Activated gamma-delta T cell (primary cell): Measurements from ENCODE around the gene ZNF124.
"Not testable (repeated sequence)": the region's sequence is repeated elsewhere in the genome, so short reads cannot be mapped to it uniquely, and the experiment has no call there.

Source experiments
- DNase-seq: peaks from one replicate; lab custom pipeline; 2025; lab: John Stamatoyannopoulos, UW

ZNF124 gene

DNA sequence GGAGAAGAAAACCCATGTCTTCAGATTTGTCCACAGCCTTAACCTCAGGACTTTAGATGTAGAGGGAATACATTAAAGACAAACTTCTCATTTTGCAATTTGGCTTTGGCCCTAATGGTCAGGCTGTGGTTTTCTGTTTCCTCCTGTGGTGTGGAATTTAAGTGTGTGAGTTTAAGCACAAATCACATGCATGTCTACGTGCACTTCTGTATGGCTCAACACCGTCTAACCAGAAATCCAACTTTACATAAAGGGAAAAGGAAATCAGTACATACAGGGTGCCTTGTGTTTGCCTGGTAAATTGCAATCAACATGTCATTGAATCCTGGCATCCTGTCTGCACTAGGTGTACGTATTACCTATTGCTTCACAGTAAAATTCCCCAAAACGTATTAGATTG lies 1.2 kb upstream of the ZNF124 start:
- no peak for DNase-seq

DNA sequence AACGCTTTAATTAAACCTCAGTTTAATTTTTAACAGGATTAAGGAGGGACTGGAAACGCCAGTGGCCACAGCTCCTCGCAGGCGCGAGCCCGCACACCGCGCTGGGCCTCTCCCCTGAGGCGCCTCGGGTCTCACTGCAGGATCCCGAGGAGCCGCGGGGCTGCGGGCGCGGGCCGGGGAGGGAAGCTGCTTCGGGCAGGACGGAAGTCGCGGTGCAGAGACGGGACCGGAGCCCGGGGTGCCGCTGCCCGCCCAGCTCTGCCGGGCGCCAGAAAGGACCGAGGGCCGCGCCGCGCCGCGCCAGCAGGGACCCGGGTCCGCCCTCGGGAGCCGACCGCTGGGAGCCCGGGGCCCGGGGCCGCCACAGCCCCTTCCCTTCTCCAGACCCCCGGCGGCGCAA lies 377 bp downstream of the ZNF124 start:
- DNase-seq, result not testable (repeated sequence)

DNA sequence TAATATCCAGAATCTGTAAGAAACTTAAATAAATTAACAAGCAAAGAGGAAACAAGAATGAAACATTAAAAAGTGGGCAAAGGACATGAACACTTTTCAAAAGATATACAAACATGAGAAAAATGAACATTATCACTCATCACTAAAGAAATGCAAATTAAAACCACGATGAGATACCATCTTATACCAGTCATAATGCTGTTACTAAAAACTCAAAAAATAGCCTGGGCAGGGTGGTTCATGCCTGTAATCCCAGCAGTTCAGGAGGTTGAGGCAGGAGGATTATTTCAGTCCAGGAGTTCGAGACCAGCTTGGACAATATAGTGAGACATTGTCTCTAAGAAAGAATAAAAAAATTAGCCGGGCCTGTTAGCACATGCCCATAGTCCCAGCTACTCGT lies 6.1 kb downstream of the ZNF124 start:
- DNase-seq, result no peak

DNA sequence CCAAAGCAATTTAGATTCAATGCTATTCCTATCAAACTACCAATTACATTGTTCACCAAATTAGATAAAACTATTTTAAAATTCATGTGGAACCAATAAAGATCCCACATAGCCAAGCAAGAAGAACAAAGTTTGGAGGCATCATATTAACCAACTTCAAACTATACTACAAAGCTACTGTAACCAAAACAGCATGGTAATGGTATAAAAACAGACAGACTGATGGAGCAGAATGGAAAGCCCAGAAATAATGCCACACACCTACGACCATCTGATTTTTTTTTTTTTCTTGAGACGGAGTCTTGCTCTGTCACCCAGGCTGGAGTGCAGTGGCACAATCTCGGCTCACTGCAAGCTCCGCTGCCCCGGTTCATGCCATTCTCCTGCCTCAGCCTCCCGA lies 7.1 kb downstream of the ZNF124 start:
- no peak for DNase-seq

DNA sequence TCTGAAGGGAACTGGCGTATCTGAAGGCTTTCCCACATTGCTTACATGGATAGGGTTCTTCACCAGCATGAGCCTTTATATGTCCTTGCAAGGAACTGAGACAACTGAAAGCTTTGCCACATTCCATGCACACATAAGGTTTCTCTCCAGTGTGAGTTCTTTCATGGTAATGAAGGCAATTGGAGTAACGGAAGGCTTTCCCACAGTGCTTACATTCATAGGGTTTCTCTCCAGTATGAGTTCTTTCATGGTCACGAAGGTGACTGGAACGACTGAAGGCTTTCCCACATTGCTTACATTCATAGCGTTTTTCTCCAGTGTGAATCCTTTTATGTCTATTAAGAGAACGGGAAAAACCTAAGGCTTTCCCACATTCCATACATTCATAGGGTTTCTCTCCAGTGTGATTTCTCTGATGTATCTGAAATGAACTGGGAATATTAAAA lies 15.0 kb downstream of the ZNF124 start:
- no peak for DNase-seq

DNA sequence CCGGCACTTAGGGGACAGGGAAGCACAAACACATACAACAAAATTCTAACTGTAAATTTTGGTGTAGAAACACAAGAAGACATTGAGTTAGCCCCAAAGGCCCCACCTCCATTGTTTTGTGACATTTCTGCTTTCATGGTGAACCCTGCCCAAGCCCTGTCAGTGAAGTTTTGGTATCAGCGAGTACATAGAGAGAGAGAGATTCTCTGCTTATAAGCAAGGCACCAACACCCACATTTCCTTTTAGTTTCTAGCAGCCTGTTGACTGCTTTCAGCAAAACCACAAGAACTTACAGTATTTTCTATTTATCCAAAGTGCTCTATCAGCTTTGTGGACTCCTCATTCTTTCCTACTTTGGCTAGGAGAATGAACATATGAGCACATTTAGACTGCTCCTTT lies 24.0 kb downstream of the ZNF124 start:
- DNase-seq, result no peak

DNA sequence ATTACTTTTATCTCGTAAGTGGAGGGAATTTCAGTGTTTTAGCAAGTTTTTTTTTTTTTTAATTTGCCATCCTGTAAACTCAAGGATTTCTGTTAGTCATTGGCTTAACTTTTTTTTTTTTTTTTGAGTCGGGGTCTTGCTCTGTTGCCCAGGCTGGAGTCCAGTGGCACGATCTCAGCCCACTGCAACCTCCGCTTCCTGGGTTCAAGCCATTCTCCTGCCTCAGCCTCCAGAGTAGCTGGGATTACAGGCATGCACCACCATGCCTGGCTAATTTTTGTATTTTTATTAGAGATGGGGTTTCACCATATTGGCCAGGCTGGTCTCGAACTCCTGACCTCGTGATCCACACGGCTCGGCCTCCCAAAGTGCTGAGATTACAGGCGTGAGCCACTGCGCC lies 24.7 kb downstream of the ZNF124 start:
- DNase-seq, result not testable (repeated sequence)

DNA sequence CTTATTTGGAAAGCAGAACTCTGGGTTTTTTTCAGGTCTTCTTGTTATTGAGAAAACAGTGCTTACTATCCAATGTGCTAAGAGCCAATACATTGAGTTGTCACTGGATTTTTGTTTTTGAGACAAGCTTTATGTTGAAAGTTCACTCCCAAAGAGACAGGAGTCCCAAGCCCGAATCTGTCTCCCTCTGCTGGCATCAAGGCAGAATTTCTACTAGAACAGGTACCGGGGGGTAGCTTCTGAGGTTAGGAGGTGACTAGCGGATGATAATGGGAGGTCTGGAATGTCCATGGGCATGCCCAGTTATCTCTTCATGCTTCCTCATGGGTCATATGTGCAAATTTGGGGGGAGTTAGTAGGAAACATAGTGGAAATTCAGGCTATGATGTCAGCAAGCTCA lies 25.1 kb downstream of the ZNF124 start:
- no peak for DNase-seq

DNA sequence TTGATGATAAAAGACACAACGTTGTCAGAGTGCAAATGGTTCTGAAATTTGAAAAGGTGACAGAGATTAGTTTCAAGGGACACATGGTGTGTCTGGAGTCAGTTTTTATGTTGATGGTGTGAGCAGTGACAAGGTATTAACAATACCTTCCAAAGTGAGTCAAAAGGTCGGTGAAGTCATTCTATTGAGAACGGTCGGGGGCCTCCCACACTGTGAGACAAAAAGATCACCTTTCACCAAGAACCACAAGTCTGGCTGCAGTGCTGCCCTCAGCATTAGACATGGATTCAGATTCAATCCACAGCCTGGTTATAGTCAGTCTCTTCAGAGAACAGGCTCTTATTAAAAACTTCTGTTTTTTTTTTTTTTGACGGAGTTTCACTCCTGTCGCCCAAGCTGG lies 26.5 kb downstream of the ZNF124 start:
- DNase-seq, result no peak

DNA sequence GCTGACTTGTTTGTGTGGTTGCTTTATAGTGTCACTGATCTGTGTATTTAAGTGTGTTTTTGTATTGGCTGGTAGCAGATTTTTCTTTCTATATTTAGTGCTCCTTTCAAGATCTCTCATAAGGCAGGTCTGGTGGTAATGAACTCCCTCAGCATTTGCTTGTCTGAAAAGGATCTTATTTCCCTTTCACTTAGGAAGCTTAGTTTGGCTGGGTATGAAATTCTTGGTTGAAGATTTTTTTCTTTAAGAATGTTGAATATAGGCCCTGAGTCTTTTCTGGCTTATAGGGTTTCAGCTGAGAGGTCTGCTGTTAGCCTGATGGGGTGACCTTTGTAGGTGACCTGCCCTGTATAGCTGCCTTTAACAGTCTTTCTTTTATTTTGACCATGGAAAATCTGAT lies 32.3 kb downstream of the ZNF124 start:
- not testable (repeated sequence) for DNase-seq

DNA sequence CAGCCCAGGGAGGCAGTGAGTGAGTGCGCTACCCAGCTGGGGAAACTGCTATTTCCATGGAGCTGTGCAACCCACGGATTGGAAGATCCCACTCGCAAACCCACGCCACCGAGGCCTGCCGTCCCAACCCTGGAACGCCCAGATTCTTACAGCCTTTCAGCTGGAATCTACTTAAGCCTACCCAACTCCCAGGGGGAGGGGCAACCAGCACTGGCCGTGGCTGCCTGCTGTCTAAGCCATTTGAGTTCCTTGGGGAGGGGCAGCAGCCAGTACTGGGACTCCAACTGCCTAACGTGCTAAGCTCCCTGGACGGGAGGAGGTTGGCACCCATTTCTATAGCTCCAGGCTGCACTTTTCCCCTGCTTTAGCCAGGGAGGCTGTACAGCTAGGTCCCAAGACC lies 40.6 kb downstream of the ZNF124 start:
- DNase-seq, result no peak

DNA sequence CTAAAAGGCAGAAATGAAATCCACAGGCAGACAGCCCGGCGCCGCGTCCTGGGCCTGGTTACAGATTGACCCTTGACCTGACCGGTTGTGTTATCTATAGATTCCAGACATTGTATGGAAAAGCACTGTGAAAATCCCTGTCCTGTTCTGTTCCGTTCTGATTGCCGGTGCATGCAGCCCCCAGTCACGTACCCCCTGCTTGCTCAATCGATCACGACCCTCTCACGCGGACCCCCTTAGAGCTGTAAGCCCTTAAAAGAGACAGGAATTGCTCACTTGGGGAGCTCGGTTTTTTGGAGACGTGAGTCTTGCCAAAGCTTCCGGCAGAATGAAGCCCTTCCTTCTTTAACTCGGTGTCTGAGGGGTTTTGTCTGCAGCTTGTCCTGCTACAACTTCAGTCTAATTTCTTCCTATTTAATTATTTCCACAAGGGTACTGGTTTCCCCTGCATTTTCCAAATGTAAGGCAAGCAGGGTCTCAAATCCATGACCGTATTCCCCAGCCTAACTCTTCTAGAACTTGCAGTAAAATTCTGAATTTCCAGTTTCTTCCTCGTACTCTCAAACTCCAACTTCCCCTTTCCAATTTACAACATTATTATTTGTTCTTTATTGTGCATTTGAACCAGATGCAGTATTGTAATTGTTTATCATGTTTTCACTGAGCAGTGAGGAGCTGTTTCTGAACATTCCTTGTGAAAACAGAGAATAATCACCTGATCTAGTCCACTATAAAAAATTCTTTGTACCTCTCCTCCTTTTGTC lies 44.1 kb downstream of the ZNF124 start:
- not testable (repeated sequence) for DNase-seq

DNA sequence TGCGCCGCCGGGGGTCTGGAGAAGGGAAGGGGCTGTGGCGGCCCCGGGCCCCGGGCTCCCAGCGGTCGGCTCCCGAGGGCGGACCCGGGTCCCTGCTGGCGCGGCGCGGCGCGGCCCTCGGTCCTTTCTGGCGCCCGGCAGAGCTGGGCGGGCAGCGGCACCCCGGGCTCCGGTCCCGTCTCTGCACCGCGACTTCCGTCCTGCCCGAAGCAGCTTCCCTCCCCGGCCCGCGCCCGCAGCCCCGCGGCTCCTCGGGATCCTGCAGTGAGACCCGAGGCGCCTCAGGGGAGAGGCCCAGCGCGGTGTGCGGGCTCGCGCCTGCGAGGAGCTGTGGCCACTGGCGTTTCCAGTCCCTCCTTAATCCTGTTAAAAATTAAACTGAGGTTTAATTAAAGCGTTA lies 45.2 kb downstream of the ZNF124 start:
- not testable (repeated sequence) for DNase-seq

DNA sequence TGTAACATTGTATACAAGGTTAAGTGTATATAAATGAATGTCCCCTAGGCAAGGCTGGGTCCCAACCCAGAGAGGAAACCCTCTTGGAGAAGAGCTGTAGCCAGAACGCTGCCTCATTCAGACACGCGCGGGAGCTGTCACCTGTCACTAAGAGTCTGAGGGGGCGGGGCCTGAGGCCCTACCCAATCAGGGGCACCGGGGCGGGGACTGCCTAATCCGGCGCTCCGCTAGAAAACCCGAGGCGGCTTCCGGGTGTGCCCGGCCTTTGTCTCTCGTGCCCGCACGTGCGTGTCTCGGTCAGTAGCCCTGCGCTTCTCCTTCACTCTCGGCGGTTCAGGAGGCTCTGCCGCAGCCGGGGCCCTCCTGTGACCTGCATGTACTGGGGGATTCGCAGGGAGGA lies 45.7 kb downstream of the ZNF124 start:
- DNase-seq, result not testable (repeated sequence)

DNA sequence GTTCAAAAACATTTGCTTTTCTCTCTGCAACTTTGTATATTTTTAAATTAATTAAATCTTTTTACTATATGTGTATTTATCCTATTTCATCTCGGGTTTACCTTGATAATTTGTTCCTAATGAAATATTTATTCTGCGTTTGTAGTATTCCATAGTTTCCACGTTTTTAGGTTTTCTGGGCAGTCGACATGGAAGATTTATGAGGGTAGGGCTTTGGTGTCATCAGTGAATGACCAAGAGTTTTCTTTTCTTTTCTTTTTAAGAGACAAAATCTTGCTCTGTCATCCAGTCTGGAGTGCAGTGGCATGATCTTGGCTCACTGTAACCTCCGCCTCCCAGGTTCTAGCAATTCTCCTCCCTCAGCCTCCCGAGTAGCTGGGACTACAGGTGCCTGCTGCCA lies 50.4 kb downstream of the ZNF124 start:
- no peak for DNase-seq

DNA sequence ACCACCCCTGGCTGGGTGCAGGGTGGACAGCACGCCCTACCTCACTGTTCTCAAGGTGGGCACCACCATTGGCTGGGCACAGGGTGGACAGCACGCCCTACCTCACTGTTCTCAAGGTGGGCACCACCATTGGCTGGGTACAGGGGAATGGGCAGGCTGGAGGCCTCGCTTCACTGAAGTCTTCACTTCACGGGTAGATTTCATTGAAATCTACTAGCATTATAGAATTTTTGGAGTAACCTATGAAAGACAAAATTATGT lies 51.5 kb downstream of the ZNF124 start:
- DNase-seq, result not testable (repeated sequence)

DNA sequence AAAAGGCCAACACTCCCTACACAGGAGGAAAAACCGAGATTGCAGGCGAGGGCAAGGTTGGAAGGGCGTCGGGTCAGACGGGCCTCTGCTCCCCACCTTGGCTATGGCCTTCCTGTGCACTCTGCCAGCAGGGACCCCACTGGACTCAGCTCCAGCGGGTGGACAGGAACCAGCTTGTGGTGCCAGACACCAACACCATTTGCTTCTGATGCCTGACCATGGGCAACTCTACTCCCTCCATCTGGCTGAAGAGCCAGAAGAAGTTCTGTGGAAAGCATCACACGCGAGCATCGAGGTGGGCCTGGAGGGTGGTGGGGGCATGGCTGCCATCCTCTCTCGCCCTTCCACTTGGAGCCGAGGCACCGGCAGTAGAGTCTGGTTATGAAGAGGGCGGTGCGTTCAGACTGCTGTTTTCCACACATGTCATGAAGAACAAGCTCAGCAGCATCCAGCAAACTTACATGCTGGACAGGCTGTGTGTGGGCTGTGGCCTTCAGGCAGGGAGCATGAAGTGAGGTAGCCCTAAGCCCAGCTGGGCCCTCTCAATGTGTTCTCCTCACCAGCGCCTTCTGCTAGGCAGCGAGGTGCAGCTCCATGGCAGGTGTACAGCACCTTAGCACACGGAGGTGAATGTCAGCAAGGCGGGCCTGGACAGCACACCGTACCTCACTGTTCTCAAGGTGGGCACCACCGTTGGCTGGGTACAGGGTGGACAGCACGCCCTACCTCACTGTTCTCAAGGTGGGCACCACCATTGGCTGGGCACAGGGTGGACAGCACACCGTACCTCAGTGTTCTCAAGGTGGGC lies 52.0 kb downstream of the ZNF124 start:
- DNase-seq, result no peak

DNA sequence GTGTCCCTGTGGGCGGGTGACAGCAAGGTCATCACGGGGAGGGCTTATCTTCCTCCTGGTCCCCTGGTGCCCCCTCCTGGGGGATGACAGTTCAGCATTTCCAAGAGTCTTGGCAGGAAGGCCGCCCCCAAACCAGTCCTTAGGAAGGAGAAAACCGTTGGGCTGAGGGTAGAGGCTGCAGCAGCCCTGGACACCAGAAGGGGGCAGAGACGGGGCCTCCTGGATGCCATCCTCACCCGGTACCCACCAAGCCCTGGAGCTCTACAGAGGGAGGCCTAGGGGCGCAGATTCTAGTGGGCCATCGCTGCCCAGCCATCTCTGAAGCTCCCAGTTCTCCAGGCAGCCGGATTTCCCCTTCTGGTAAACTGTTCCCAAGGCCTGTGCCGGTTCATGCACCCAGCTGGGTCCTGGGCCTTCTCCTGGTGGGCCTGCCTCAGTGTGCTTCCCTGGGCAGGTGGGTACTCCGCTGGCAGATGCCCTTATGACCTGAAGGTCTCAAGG lies 52.8 kb downstream of the ZNF124 start:
- DNase-seq, result no peak

DNA sequence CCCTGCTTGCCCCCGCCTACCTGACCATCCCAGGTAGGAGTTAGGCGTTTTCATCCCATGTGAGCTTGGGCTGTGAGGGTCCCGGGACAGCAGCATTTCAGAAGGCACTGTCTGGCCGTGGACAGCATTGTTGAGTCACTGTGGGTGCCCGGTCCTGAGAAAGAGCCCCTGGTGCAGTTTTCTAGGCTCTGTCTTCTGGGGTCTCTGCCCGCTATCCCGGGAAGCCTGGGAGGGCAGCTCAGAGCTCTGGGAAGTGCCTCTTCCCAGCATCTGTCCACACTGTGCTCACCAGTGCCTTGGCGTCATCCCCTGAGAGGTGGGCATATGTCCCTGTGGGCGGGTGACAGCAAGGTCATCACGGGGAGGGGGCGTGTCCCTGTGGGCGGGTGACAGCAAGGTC lies 56.3 kb downstream of the ZNF124 start:
- no peak for DNase-seq

DNA sequence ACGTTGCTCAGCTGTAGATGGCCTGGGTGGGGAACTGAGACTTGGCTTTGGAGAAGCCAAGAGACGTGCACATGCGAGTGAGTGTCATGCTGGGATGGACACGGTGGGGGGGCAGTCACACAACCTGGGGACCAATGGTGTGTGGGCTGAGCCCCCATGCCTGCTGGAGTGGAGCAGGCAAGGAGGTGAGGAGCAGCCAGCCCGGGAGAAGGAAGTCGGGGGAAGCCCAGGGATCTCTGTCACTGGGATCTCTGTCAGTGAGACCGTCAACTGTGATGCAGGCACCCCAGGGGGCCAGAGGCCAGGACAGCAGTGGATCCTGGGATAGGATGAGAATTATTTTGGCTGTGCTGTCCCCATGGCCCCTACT lies 56.7 kb downstream of the ZNF124 start:
- no peak for DNase-seq

DNA sequence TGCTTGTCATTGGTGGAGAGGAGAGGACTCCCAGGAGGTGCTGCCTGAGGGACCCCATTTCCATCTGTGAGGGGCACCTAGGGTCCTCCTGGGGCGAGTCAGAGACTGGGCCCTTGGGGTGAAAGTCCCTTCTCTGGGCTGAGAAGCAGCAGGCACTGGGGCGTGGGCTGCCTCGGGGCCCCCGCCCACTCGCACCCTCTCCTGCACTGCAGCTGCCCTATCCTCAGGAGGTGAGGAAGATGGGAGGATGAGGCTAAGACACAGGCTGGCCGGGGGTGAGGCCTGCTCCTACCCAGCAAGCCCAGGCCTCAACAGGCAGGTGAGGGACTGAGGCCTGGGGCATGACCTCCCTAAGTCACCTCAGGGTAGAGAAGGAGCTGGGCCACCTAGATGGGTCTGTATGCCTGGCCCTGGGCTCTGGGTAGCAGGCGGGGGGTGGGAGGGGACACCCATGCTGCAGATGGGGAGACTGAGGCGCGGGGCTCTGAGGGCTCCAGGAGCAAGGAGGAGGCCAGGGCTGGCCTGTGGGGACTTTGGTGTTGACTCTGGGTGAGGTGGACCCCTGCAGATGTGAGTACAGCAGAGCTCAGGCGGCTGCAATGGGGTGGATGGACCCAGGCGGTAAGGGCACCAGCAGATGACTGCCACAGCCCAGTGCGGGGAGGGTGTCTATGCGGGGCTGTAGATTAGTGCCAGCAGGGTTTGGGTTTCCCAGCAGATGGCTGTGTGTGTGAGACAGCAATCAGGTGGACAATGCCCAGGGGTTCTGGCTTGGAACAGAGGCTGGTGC lies 57.3 kb downstream of the ZNF124 start:
- DNase-seq, result no peak

DNA sequence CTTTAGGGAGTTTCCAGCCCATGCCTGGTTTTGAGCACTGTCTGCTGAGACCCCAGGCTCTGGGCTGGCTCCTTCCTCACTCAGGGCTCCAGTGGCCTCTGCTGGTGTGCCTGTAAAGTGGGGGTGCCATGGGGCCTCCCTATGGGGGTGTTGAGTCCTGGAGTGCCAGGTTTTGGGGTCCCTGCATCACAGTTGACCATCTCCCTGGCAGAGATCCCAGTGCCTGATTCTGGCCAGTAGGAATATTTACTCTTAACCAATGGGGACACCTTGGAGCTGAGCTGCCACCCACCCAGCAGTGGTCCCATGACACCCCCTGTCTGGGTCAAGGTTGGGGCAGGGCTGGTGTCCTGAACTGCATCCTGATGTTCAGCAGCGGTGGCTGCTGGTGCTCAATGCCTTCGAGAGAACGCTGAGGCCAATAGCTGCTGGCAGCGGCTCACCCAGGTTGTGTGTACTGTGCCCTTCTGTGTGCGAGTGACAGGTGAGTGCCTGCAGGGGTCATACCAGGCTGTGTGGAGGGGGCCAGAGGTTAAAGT lies 58.0 kb downstream of the ZNF124 start:
- DNase-seq, result no peak
